Keratinocyte (primary cell): Measurements from ENCODE around the gene CEP131. TPM values are rescaled to one million over a fixed set of nuclear protein-coding genes. Genes with fewer than 3 reads are reported as not detected.
"Not testable (repeated sequence)": the region's sequence is repeated elsewhere in the genome, so short reads cannot be mapped to it uniquely, and the experiment has no call there.

Experiments
- DNase-seq: peaks from one replicate; pipeline ENCODE4 v3.0.0-alpha.2; 2011; ENCODE audit warnings: low read depth, missing footprints, low spot score
- FAIRE-seq: peaks from 2 replicates; lab custom pipeline; 2011; peaks lifted over from hg19 to GRCh38; lab: Jason Lieb, UNC
- H2AFZ ChIP-seq: 2 replicates; pipeline ENCODE4 v1.6.0; 2012; ENCODE audit warnings: low read length, control low read depth, inconsistent platforms; ENCODE audit not compliant: control insufficient read depth
- H3K27ac ChIP-seq: 2 replicates; pipeline ENCODE4 v1.5.1; 2011; ENCODE audit warnings: low read length; ENCODE audit not compliant: control insufficient read depth, insufficient read depth
- H3K27me3 ChIP-seq: 3 replicates; pipeline ENCODE4 v1.6.0; 2011; ENCODE audit warnings: low read length; ENCODE audit not compliant: control insufficient read depth, insufficient read depth; ENCODE audit errors: extremely low read depth
- H3K36me3 ChIP-seq, 2 experiments: 2 replicates in 1 of 2; 3 replicates in 1 of 2; pipeline ENCODE4 v1.5.1; 2011; ENCODE audit warnings: low read length in 2 of 2, mild to moderate bottlenecking in 1 of 2; ENCODE audit not compliant: control insufficient read depth in 2 of 2, insufficient read depth in 2 of 2; ENCODE audit errors: extremely low read depth in 1 of 2
- H3K4me1 ChIP-seq: 3 replicates; pipeline ENCODE4 v1.5.1; 2011; ENCODE audit warnings: low read length; ENCODE audit not compliant: control insufficient read depth, insufficient read depth; ENCODE audit errors: extremely low read depth
- H3K4me2 ChIP-seq: 3 replicates; pipeline ENCODE4 v1.6.0; 2011; ENCODE audit warnings: low read depth, low read length; ENCODE audit not compliant: control insufficient read depth, insufficient read depth; ENCODE audit errors: extremely low read depth
- H3K4me3 ChIP-seq, 3 experiments: fragments of 200-600 bp in 1 of 3; sonication (generic) in 1 of 3; 2 replicates in 2 of 3; 3 replicates in 1 of 3; pipeline ENCODE4 v1.5.1; 2011 to 2016; ENCODE audit warnings: low read length in 3 of 3, mild to moderate bottlenecking in 3 of 3, control low read depth in 2 of 3, inconsistent platforms in 1 of 3, low read depth in 1 of 3, mixed read lengths in 1 of 3, mixed run types in 1 of 3, moderate library complexity in 1 of 3; ENCODE audit not compliant: control insufficient read depth in 2 of 3, insufficient read depth in 2 of 3; ENCODE audit errors: extremely low read depth in 1 of 3
- H3K79me2 ChIP-seq: 2 replicates; pipeline ENCODE4 v1.6.0; 2012; ENCODE audit warnings: low read length; ENCODE audit not compliant: control insufficient read depth, insufficient read depth
- H3K9ac ChIP-seq: 3 replicates; pipeline ENCODE4 v1.6.0; 2011; ENCODE audit warnings: low read length; ENCODE audit not compliant: control insufficient read depth, insufficient read depth; ENCODE audit errors: extremely low read depth
- H3K9me1 ChIP-seq: 3 replicates; pipeline ENCODE4 v1.6.0; 2011; ENCODE audit warnings: low read length; ENCODE audit not compliant: control insufficient read depth, insufficient read depth; ENCODE audit errors: extremely low read depth
- H3K9me3 ChIP-seq: 2 replicates; pipeline ENCODE4 v1.5.1; 2012; ENCODE audit warnings: low read depth, low read length; ENCODE audit not compliant: control insufficient read depth
- H4K20me1 ChIP-seq: 3 replicates; pipeline ENCODE4 v1.6.0; 2011; ENCODE audit warnings: low read length; ENCODE audit not compliant: control insufficient read depth, insufficient read depth; ENCODE audit errors: extremely low read depth
- EZH2 ChIP-seq: IDR thresholded peaks from one replicate; pipeline ENCODE4 v1.6.1; 2012; ENCODE audit warnings: inconsistent platforms, mild to moderate bottlenecking, low read length, moderate library complexity
- dilution Hi-C: fragments of 300-500 bp; cut with MboI; formaldehyde crosslinking; loops from one replicate; pipeline ENCODE4 v1.7.0; 2020; ENCODE audit warnings: low sequenced_read_pairs; ENCODE audit not compliant: extremely low pct_ligation_motif_present
- polyA plus RNA-seq, 5 experiments: library from polyadenylated mRNA; depleted of rRNA in 3 of 5; stranded (reverse) in 3 of 5; stranded (forward) in 1 of 5; unstranded in 1 of 5; fragments of >200 nt; gene quantifications; 1 replicate in 1 of 5; 2 replicates in 3 of 5; 3 replicates in 1 of 5; pipeline versions ENCODE4 v1.2.1 to v1.2.3, GENCODE V29; 2011 to 2012; ENCODE audit warnings: missing spikeins in 2 of 5, low read depth in 1 of 5, low replicate concordance in 1 of 5
- TF ChIP-seq, protein P1 (sequence below), 3 experiments: IDR thresholded peaks in 1 of 3; conservative IDR thresholded peaks in 1 of 3; optimal IDR thresholded peaks in 1 of 3; 2 replicates in 2 of 3; 3 replicates in 1 of 3; pipeline versions ENCODE3 to v1.5.1; 2011; ENCODE audit warnings: low read length in 3 of 3, mild to moderate bottlenecking in 3 of 3, moderate library complexity in 2 of 3, control low read depth in 1 of 3, inconsistent platforms in 1 of 3; ENCODE audit not compliant: insufficient read depth in 2 of 3; ENCODE audit errors: extremely low read depth in 1 of 3

CEP131 gene
- polyA plus RNA-seq, 1 donor (not counting 4 experiments of a cell fraction or from before 2014, with no cell fraction given) = 2.6 TPM

DNA sequence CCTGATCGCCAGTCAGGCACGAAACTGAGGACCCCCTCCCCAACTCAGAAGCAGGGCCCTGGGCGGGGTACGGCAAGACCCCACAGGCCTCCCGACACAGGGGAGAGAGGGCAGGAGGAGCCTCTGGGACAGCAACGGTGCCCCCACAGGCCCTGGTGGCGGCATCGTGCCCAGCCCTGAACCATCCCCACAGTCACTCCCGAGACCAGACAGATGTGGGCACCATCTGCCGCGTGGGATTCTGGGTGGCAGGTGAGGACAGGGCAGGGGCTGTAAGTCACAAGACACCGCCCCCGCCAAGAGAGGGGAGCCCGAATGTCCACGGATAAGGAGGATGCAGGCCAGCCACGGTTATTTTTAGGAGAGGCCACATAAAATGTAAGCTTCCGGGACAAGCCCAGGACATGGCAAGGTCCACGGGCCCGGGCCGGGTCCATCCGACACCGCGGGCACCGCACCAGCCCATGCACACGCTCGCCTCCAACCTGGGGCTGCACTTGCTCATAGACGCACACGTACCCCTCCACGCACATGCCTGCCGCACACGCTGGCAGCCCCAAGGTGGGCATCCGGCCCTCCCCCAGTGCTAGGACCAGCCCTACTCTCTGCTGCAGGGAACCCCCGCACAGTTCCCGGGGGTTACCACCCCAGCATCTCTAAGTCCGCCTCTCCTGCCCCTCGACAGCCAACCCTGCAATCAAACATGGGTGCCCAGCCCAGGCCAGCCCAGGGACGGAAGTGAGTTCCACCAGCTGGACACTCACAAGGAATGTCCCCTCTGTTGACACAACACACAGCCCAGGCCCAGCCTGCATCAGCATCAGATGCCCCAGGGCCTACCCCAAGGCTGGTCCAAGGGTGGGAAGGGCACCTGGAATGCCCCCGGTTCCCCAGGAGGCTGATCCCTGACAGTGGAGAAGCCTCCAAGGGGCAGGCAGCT, 65.6 kb downstream of the CEP131 start:
- Histone ChIP-seq H3K9me1 (no peaks in the 10 kb centered on the region), H3K4me1 (no peaks in the 10 kb centered on the region), H3K79me2 (no peaks in the 10 kb centered on the region), H3K4me2 (no peak overlapping the region), H2AFZ (no peak overlapping the region), H4K20me1 (no peaks in the 10 kb centered on the region), H3K9me3 (no peaks in the 10 kb centered on the region), H3K36me3 (no peaks in the 10 kb centered on the region), H3K27me3 (peaks cover 4% of the 10 kb centered on the region), H3K27ac (no peak overlapping the region), H3K9ac (no peak overlapping the region), H3K4me3 (no peak overlapping the region)
- dilution Hi-C loops = no loop called here
- DNase-seq (no peak), FAIRE-seq (no peak)
- TF ChIP-seq EZH2 = no peak

DNA sequence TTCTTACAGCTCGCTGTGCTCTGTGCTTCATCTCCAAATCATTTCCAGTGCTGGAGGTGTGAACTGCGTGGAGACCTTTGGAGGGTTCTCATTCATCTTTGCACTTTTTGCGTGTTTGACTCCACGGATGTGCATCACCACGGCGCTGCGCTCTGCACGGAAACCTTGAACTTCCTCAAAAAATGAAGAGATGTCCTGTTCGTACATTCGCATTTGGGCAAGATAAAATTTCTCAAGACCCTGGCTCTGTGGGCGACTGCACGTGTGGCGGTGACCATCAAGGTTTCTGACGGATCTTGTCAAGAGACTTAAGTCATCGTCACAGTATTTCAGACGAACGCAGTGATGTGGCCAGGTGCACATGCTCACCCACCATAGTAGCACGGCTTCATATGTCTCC, 67.8 kb downstream of the CEP131 start:
- Histone ChIP-seq H3K36me3 (no peaks in the 10 kb centered on the region), H4K20me1 (no peaks in the 10 kb centered on the region), H3K4me3 (no peak overlapping the region), H3K9me3 (no peaks in the 10 kb centered on the region), H2AFZ (no peak overlapping the region), H3K9ac (no peak overlapping the region), H3K27me3 (peaks cover 14% of the 10 kb centered on the region), H3K27ac (no peak overlapping the region), H3K4me2 (no peak overlapping the region), H3K79me2 (no peaks in the 10 kb centered on the region), H3K4me1 (no peaks in the 10 kb centered on the region), H3K9me1 (no peaks in the 10 kb centered on the region)
- FAIRE-seq (no peak), DNase-seq (no peak)
- no peak for TF ChIP-seq EZH2
- TF ChIP-seq, protein P1, sequence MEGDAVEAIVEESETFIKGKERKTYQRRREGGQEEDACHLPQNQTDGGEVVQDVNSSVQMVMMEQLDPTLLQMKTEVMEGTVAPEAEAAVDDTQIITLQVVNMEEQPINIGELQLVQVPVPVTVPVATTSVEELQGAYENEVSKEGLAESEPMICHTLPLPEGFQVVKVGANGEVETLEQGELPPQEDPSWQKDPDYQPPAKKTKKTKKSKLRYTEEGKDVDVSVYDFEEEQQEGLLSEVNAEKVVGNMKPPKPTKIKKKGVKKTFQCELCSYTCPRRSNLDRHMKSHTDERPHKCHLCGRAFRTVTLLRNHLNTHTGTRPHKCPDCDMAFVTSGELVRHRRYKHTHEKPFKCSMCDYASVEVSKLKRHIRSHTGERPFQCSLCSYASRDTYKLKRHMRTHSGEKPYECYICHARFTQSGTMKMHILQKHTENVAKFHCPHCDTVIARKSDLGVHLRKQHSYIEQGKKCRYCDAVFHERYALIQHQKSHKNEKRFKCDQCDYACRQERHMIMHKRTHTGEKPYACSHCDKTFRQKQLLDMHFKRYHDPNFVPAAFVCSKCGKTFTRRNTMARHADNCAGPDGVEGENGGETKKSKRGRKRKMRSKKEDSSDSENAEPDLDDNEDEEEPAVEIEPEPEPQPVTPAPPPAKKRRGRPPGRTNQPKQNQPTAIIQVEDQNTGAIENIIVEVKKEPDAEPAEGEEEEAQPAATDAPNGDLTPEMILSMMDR (optimal IDR thresholded peaks at IDR 0.05 in 1 of 3, IDR thresholded peaks at IDR 0.05 in 1 of 3, conservative IDR thresholded peaks at IDR 0.05 in 1 of 3; ENCODE audit: extremely low read depth in 1 of 3, insufficient read depth in 2 of 3, low read length in 3 of 3) = no peak
- dilution Hi-C loops = no loop called here

DNA sequence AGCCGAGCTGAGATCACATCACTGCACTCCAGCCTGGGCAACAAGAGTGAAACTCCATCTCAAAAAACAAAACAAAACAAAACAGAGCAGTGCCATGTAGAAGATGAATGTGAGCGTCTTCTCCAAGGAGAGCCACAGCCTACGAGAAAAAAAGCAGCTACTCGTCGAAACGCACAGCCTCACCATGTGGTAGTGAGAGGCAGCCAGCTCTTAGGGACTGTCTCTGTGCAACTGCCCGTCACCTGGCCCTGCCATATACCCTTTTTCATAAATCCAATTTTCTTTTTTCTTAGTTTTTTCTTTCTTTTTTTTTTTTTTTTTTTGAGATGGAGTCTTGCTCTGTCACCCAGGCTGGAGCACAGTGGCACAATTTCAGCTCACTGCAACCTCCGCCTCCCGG, 68.7 kb downstream of the CEP131 start:
- H3K9me3 ChIP-seq, dilution Hi-C loops: not testable (repeated sequence)

More for the DNA sequence above, 68.7 kb downstream of the CEP131 start:
- H2AFZ ChIP-seq, FAIRE-seq, DNase-seq, H3K79me2 ChIP-seq, H3K4me1 ChIP-seq, H3K9me1 ChIP-seq, H3K4me3 ChIP-seq, H3K9ac ChIP-seq, H4K20me1 ChIP-seq, H3K27ac ChIP-seq, H3K4me2 ChIP-seq, H3K36me3 ChIP-seq: not testable (repeated sequence)
- peaks cover 15% of the 10 kb centered on the region for H3K27me3 ChIP-seq
